ENCODE results near the gene FASLG. TPM values are rescaled to one million over a fixed set of nuclear protein-coding genes. Genes with fewer than 3 reads are reported as not detected.

FASLG gene
- total RNA-seq, 4 donors from 2014 or later: 0.15 to 0.57 (median 0.21) TPM; not detected in 1

- no peaks in the 10 kb centered on the region for H3K36me3 ChIP-seq
- no peaks in the 10 kb centered on the region for H3K9me3 ChIP-seq
- intact Hi-C loops (cut with DNase I): no loop called here
- WGBS, 2 donors: 46 to 61% methylated on average over 6 of the region's 6 CpGs
- TF ChIP-seq CTCF (IDR thresholded peaks at IDR 0.05): no peak
- no peak for TF ChIP-seq POLR2A (IDR thresholded peaks at IDR 0.05)
- no peaks in the 10 kb centered on the region for H3K27me3 ChIP-seq
- peaks cover 0 to 17% (median 0%) of the 10 kb centered on the region in 3 donors for H3K4me1 ChIP-seq
- DNase-seq: no peak
- H3K4me3 ChIP-seq: no peak overlapping the region
- no peak overlapping the region for H3K27ac ChIP-seq
Measured at GRCh38 chr1:172642970-172643369, 15.9 kb upstream of the FASLG start.

- Histone ChIP-seq H3K36me3 (no peaks in the 10 kb centered on the region), H3K27ac (no peak overlapping the region), H3K9me3 (no peaks in the 10 kb centered on the region), H3K4me1 (no peaks in the 10 kb centered on the region), H3K4me3 (no peak overlapping the region), H3K27me3 (no peaks in the 10 kb centered on the region)
- no peak for DNase-seq
- intact Hi-C loops (cut with DNase I): no loop called here
- no peak for TF ChIP-seq POLR2A (IDR thresholded peaks at IDR 0.05)
- TF ChIP-seq CTCF (IDR thresholded peaks at IDR 0.05): no peak
- WGBS, 2 donors: 78 to 94% methylated on average over 1 of the region's 1 CpG
Measured at GRCh38 chr1:172646653-172647052, 12.2 kb upstream of the FASLG start.

- Histone ChIP-seq H3K4me1 (no peaks in the 10 kb centered on the region), H3K27me3 (no peaks in the 10 kb centered on the region), H3K36me3 (no peaks in the 10 kb centered on the region), H3K9me3 (no peaks in the 10 kb centered on the region), H3K4me3 (no peak overlapping the region), H3K27ac (no peak overlapping the region)
- no peak for TF ChIP-seq CTCF (IDR thresholded peaks at IDR 0.05)
- TF ChIP-seq POLR2A (IDR thresholded peaks at IDR 0.05): no peak
- intact Hi-C loops (cut with DNase I): no loop called here
- DNase-seq: no peak
- 57 to 71% methylated on average over 5 to 8 of the region's 8 CpGs for WGBS, 2 donors
Measured at GRCh38 chr1:172647110-172647564, 11.8 kb upstream of the FASLG start.

- no peak for TF ChIP-seq CTCF (IDR thresholded peaks at IDR 0.05)
- TF ChIP-seq POLR2A (IDR thresholded peaks at IDR 0.05): no peak
- H3K36me3 ChIP-seq: no peaks in the 10 kb centered on the region
- H3K27ac ChIP-seq: no peak overlapping the region
- no peaks in the 10 kb centered on the region for H3K27me3 ChIP-seq
- whole genome bisulfite sequencing, 2 donors: 76 to 91% methylated on average over 3 to 4 of the region's 4 CpGs
- no peak for DNase-seq
- no peaks in the 10 kb centered on the region for H3K4me1 ChIP-seq
- intact Hi-C loops (cut with DNase I): no loop called here
- H3K9me3 ChIP-seq: no peaks in the 10 kb centered on the region
- no peak overlapping the region for H3K4me3 ChIP-seq
Measured at GRCh38 chr1:172647987-172648386, 10.9 kb upstream of the FASLG start.

DNA sequence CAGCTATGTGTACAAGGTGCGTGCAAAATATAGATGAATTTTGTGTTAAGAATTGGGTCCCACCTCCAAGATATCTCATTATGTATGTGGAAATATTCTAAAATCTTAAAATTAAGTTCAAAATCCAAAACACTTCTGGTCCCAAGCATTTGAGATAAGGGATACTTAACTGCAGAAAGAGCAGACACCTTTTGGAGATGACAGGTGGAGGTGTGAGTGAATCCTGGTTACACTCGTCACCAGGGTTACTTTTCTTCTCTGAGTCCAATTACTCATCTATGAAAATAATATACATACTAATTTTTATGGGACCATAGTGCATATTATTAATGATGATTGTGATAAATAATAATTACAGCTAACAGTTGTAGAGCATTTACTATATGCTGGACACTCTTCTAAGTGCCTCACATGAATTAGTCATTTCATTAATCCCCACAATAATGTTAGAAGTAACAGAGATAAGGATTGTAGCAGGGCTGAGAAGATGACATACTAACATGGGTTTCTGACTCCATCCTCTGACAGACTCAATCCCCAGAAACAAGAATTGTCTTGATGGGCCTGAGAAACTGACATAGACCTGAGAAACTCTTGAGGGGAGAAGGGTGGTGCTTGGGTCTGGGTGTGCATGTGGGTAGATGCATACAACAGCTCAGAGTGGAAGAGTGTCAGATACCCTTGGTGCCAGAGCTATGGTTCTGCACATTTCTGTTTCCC is 8.3 kb upstream of the FASLG start:
- Histone ChIP-seq H3K27me3 (no peaks in the 10 kb centered on the region), H3K9me3 (no peaks in the 10 kb centered on the region), H3K4me3 (no peak overlapping the region), H3K36me3 (no peaks in the 10 kb centered on the region), H3K27ac (no peak overlapping the region), H3K4me1 (no peaks in the 10 kb centered on the region)
- no peak for DNase-seq
- intact Hi-C loops (cut with DNase I): no loop called here
- WGBS, 2 donors: 83 to 90% methylated on average over 2 of the region's 2 CpGs
- TF ChIP-seq CTCF (IDR thresholded peaks at IDR 0.05) (no peak), POLR2A (IDR thresholded peaks at IDR 0.05) (no peak)
